Neural progenitor cell (in vitro differentiated cells): ENCODE data around the gene NPSR1.

Source experiments
- CTCF ChIP-seq: fragments of 200-600 bp; sonication (generic); IDR thresholded peaks from 2 replicates; pipeline ENCODE4 v1.5.1; 2017; ENCODE audit warnings: antibody characterized with exemption, mild to moderate bottlenecking
- EZH2 ChIP-seq: fragments of 200-600 bp; sonication (generic); IDR thresholded peaks from 2 replicates; pipeline ENCODE4 v1.6.1; 2017; ENCODE audit warnings: antibody characterized with exemption, mild to moderate bottlenecking, moderate library complexity
- EZH2phosphoT487 ChIP-seq: fragments of 200-600 bp; sonication (generic); IDR thresholded peaks from 2 replicates; pipeline ENCODE4 v1.6.1; 2017; ENCODE audit warnings: antibody characterized with exemption

GRCh38 chr7:34787586-34787985 is 129.6 kb downstream of the NPSR1 start:
- TF ChIP-seq EZH2phosphoT487 (no peak), EZH2 (no peak), CTCF (no peak)
